B cell (primary cell): ENCODE measurements around the gene METTL24.

Experiments
- CTCF ChIP-seq: fragments of 200-600 bp; IDR thresholded peaks from one replicate; pipeline ENCODE4 v1.8.0; 2022; ENCODE audit warnings: antibody characterized with exemption, mild to moderate bottlenecking
- EZH2 ChIP-seq: IDR thresholded peaks from 2 replicates; pipeline ENCODE4 v1.6.1; 2012; ENCODE audit warnings: borderline replicate concordance, low read depth, mild to moderate bottlenecking, moderate library complexity, low read length; ENCODE audit not compliant: insufficient read depth, poor library complexity, severe bottlenecking

GRCh38 chr6:110329714-110330436 lies 28.3 kb downstream of the METTL24 start:
- no peak for TF ChIP-seq CTCF
- no peak for TF ChIP-seq EZH2
